HEK293 (cell line): Measurements from ENCODE around the gene CDC42EP1.

ENCODE experiments used
- BCL11B ChIP-seq: fragments of 450-650 bp; formaldehyde crosslinking; IDR thresholded peaks from 2 replicates; pipeline ENCODE4 v1.5.1; 2016; ENCODE audit warnings: low read depth, missing biosample characterization, missing genetic modification characterization
- IKZF3 ChIP-seq: fragments of 450-650 bp; IDR thresholded peaks from 2 replicates; pipeline ENCODE4 v1.5.0; 2018; ENCODE audit warnings: missing biosample characterization, mild to moderate bottlenecking, missing genetic modification characterization, moderate library complexity
- INSM2 ChIP-seq: fragments of 450-650 bp; formaldehyde crosslinking; IDR thresholded peaks from 2 replicates; pipeline ENCODE4 v1.5.1; 2016; ENCODE audit warnings: missing biosample characterization, missing genetic modification characterization
- KLF1 ChIP-seq: fragments of 450-650 bp; formaldehyde crosslinking; IDR thresholded peaks from 2 replicates; pipeline ENCODE4 v1.5.1; 2016; ENCODE audit warnings: missing biosample characterization, missing genetic modification characterization
- MEIS1 ChIP-seq: sonication (generic); formaldehyde crosslinking; IDR thresholded peaks from 2 replicates; pipeline ENCODE4 v1.8.1; 2022; ENCODE audit warnings: missing genetic modification reagents, mild to moderate bottlenecking, borderline replicate concordance
- PRDM1 ChIP-seq: fragments of 450-650 bp; formaldehyde crosslinking; IDR thresholded peaks from 2 replicates; pipeline ENCODE4; 2016; ENCODE audit warnings: missing biosample characterization, missing genetic modification characterization
- ZBTB26 ChIP-seq: fragments of 450-650 bp; formaldehyde crosslinking; optimal IDR thresholded peaks from 2 replicates; pipeline ENCODE3; 2016; ENCODE audit warnings: missing biosample characterization, mild to moderate bottlenecking, missing genetic modification characterization
- ZBTB49 ChIP-seq: fragments of 450-650 bp; formaldehyde crosslinking; IDR thresholded peaks from 2 replicates; pipeline ENCODE4 v1.5.1; 2016; ENCODE audit warnings: missing biosample characterization, missing genetic modification characterization, low read depth
- ZFHX2 ChIP-seq: fragments of 450-650 bp; formaldehyde crosslinking; conservative IDR thresholded peaks from 2 replicates; pipeline ENCODE4 v1.5.1; 2016; ENCODE audit warnings: missing biosample characterization, missing genetic modification characterization
- ZIC2 ChIP-seq: fragments of 450-650 bp; formaldehyde crosslinking; IDR thresholded peaks from 2 replicates; pipeline ENCODE4 v1.5.1; 2016; ENCODE audit warnings: missing biosample characterization, missing genetic modification characterization
- ZNF184 ChIP-seq: fragments of 450-650 bp; IDR thresholded peaks from 2 replicates; pipeline ENCODE4 v1.5.1; 2018; ENCODE audit warnings: missing biosample characterization, mild to moderate bottlenecking, missing genetic modification characterization
- ZNF221 ChIP-seq: fragments of 450-650 bp; formaldehyde crosslinking; IDR thresholded peaks from 2 replicates; pipeline ENCODE4 v1.5.1; 2017; ENCODE audit warnings: missing biosample characterization, missing genetic modification characterization, borderline replicate concordance
- ZNF341 ChIP-seq: fragments of 450-650 bp; formaldehyde crosslinking; IDR thresholded peaks from 2 replicates; pipeline ENCODE4; 2016; ENCODE audit warnings: low read depth, missing biosample characterization, missing genetic modification characterization
- ZNF391 ChIP-seq: fragments of 450-650 bp; formaldehyde crosslinking; IDR thresholded peaks from 2 replicates; pipeline ENCODE4 v1.5.1; 2016; ENCODE audit warnings: low read depth, missing biosample characterization, missing genetic modification characterization, borderline replicate concordance
- ZNF510 ChIP-seq: fragments of 450-650 bp; formaldehyde crosslinking; IDR thresholded peaks from 2 replicates; pipeline ENCODE4 v1.5.1; 2018; ENCODE audit warnings: mild to moderate bottlenecking, missing genetic modification characterization, missing biosample characterization; ENCODE audit not compliant: insufficient replicate concordance
- ZNF548 ChIP-seq: fragments of 450-650 bp; formaldehyde crosslinking; IDR thresholded peaks from 2 replicates; pipeline ENCODE4 v1.5.1; 2016; ENCODE audit warnings: missing biosample characterization, missing genetic modification characterization
- ZNF621 ChIP-seq: fragments of 450-650 bp; formaldehyde crosslinking; IDR thresholded peaks from 2 replicates; pipeline ENCODE4 v1.5.1; 2017; ENCODE audit warnings: missing biosample characterization, missing genetic modification characterization
- ZNF629 ChIP-seq: fragments of 450-650 bp; formaldehyde crosslinking; IDR thresholded peaks from 2 replicates; pipeline ENCODE4 v1.5.1; 2017; ENCODE audit warnings: missing biosample characterization, missing genetic modification characterization
- ZNF654 ChIP-seq: fragments of 450-650 bp; formaldehyde crosslinking; IDR thresholded peaks from 2 replicates; pipeline ENCODE4 v1.5.1; 2016; ENCODE audit warnings: low read depth, missing biosample characterization, missing genetic modification characterization
- ZNF701 ChIP-seq: fragments of 450-650 bp; formaldehyde crosslinking; IDR thresholded peaks from 2 replicates; pipeline ENCODE4 v1.5.1; 2016; ENCODE audit warnings: missing biosample characterization, missing genetic modification characterization
- ZNF76 ChIP-seq: fragments of 450-650 bp; formaldehyde crosslinking; IDR thresholded peaks from 2 replicates; pipeline ENCODE4; 2016; ENCODE audit warnings: low read depth, missing biosample characterization, missing genetic modification characterization, borderline replicate concordance
- TF ChIP-seq, protein P1 (sequence below): sonication (generic); formaldehyde crosslinking; IDR thresholded peaks from 2 replicates; pipeline ENCODE4 v1.8.1; 2022; ENCODE audit warnings: mild to moderate bottlenecking, moderate library complexity, missing genetic modification reagents
- TF ChIP-seq, protein P2 (sequence below): fragments of 450-650 bp; formaldehyde crosslinking; IDR thresholded peaks from 2 replicates; pipeline ENCODE4 v1.5.1; 2016; ENCODE audit warnings: missing biosample characterization, missing genetic modification characterization
- TF ChIP-seq, protein P3 (sequence below): fragments of 450-650 bp; formaldehyde crosslinking; IDR thresholded peaks from 2 replicates; pipeline ENCODE4 v1.5.1; 2017; ENCODE audit warnings: missing biosample characterization, missing genetic modification characterization
- TF ChIP-seq, protein P4 (sequence below): fragments of 450-650 bp; formaldehyde crosslinking; IDR thresholded peaks from 2 replicates; pipeline ENCODE4 v1.5.1; 2016; ENCODE audit warnings: missing biosample characterization, missing genetic modification characterization

CDC42EP1 gene

GRCh38 chr22:37544955-37545702 is 15.2 kb upstream of the CDC42EP1 start (continued):
- TF ChIP-seq MEIS1 (CRISPR knock-in tag), result no peak
- TF ChIP-seq, protein P1, sequence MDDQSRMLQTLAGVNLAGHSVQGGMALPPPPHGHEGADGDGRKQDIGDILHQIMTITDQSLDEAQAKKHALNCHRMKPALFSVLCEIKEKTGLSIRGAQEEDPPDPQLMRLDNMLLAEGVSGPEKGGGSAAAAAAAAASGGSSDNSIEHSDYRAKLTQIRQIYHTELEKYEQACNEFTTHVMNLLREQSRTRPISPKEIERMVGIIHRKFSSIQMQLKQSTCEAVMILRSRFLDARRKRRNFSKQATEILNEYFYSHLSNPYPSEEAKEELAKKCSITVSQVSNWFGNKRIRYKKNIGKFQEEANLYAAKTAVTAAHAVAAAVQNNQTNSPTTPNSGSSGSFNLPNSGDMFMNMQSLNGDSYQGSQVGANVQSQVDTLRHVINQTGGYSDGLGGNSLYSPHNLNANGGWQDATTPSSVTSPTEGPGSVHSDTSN, result no peak
- peak; percentile 82 for TF ChIP-seq ZNF629 (tag by site-specific recombination)
- TF ChIP-seq ZNF391, result peak; percentile 81; the same call in 1 of the 2 replicates
- TF ChIP-seq ZNF184 (tag by site-specific recombination), result no peak
- TF ChIP-seq INSM2, result peak; percentile 29; the same call in 1 of the 2 replicates
- TF ChIP-seq PRDM1 (tag by site-specific recombination), result peak; percentile 79
- no peak; the same call in 1 of the 2 replicates for TF ChIP-seq IKZF3 (tag by site-specific recombination)
- 0 out of 2 replicates have a peak, but pooled peaks have one; percentile 35 for TF ChIP-seq ZNF701 (tag by site-specific recombination)
- TF ChIP-seq ZIC2 (tag by site-specific recombination), result no peak
- no peak; the same call in 1 of the 2 replicates for TF ChIP-seq ZFHX2
- TF ChIP-seq ZNF654 (tag by site-specific recombination), result peak; percentile 93
- TF ChIP-seq, protein P2, sequence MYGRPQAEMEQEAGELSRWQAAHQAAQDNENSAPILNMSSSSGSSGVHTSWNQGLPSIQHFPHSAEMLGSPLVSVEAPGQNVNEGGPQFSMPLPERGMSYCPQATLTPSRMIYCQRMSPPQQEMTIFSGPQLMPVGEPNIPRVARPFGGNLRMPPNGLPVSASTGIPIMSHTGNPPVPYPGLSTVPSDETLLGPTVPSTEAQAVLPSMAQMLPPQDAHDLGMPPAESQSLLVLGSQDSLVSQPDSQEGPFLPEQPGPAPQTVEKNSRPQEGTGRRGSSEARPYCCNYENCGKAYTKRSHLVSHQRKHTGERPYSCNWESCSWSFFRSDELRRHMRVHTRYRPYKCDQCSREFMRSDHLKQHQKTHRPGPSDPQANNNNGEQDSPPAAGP (tag by site-specific recombination), result peak; percentile 90
- peak; percentile 17 for TF ChIP-seq ZBTB26
- TF ChIP-seq, protein P3, sequence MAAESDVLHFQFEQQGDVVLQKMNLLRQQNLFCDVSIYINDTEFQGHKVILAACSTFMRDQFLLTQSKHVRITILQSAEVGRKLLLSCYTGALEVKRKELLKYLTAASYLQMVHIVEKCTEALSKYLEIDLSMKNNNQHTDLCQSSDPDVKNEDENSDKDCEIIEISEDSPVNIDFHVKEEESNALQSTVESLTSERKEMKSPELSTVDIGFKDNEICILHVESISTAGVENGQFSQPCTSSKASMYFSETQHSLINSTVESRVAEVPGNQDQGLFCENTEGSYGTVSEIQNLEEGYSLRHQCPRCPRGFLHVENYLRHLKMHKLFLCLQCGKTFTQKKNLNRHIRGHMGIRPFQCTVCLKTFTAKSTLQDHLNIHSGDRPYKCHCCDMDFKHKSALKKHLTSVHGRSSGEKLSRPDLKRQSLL (tag by site-specific recombination), result no peak; the same call in 1 of the 2 replicates
- TF ChIP-seq BCL11B (tag by site-specific recombination), result no peak
- TF ChIP-seq ZNF221 (tag by site-specific recombination), result no peak
- TF ChIP-seq, protein P4, sequence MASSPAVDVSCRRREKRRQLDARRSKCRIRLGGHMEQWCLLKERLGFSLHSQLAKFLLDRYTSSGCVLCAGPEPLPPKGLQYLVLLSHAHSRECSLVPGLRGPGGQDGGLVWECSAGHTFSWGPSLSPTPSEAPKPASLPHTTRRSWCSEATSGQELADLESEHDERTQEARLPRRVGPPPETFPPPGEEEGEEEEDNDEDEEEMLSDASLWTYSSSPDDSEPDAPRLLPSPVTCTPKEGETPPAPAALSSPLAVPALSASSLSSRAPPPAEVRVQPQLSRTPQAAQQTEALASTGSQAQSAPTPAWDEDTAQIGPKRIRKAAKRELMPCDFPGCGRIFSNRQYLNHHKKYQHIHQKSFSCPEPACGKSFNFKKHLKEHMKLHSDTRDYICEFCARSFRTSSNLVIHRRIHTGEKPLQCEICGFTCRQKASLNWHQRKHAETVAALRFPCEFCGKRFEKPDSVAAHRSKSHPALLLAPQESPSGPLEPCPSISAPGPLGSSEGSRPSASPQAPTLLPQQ (tag by site-specific recombination), result peak; percentile 47; the same call in 1 of the 2 replicates
- TF ChIP-seq ZNF621 (tag by site-specific recombination), result no peak
- TF ChIP-seq ZBTB49, result no peak
- no peak for TF ChIP-seq ZNF548 (tag by site-specific recombination)
- peak; percentile 57 for TF ChIP-seq ZNF341
- TF ChIP-seq KLF1 (tag by site-specific recombination), result peak; percentile 18
- TF ChIP-seq ZNF76, result 0 out of 2 replicates have a peak, but pooled peaks have one; percentile 29
- no peak for TF ChIP-seq ZNF510 (tag by site-specific recombination)
